ENCODE data around the gene LYSET. TPM values are rescaled to one million over a fixed set of nuclear protein-coding genes. Genes with fewer than 3 reads are reported as not detected.
"Not testable (repeated sequence)": the region's sequence is repeated elsewhere in the genome, so short reads cannot be mapped to it uniquely, and the experiment has no call there.

The LYSET gene
- total RNA-seq, 2 experiments from 2014 or later, result 7.4 to 8.3 TPM

DNA sequence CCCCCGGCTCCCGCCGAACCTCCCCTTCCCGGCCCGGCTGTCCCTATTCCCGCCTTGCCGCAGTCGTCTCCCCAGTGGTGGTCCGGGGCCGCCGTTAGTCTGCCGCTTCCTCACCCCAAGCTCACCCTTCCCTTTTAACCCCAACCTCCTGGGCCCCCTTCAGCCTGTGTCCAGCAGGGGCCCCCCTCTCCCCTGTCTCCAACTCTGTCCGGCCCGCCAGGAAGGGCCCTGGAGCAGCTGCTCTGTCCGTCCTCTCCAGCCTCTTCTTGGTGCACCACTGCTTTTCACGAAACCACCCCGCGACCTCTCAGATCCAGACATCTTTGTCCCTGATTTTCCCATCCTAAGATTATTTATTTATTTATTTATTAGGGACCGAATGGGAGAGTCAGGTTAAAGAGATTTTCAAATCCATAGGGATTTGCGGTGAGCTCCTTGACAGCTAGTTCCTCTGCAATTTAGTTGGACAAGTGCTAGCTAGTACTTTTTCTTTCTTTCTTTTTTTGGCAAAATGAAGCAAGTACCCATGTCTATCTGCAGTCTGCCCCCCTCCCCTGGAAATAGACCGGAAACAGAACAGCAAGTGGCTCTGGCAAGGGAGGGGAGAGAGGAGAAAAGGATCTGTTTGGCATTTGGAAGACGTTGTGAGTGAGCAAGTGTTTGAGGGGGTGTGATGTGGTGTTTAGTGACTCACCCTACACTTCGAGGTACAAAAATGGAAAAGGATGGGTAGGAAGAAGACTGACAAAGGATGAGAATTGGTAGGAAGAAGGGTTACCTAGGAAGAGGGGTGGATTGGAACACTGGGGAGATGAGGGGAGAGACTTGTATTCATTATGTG lies 22.6 kb downstream of the LYSET start:
- POLR2A ChIA-PET, result interaction anchor here (0.5 to 5.0 kb wide), 9 partner anchors 9 to 763 kb away, joined by 3 to 136 read pairs (median 6); partner anchors contain the start of genes LYSET and MOAP1
- Mint-ChIP-seq H3K4me3 (peak overlapping the region; percentile 78), H3K4me1 (peaks cover 48% of the 10 kb centered on the region), H3K27ac (peak overlapping the region; percentile 90), H3K9me3 (no peaks in the 10 kb centered on the region), H3K36me3 (ENCODE audit: low read depth) (peaks cover 34% of the 10 kb centered on the region), H3K27me3 (no peaks in the 10 kb centered on the region)
- CTCF ChIA-PET, result interaction anchor here (1.2 to 4.6 kb wide), 6 partner anchors 12 to 95 kb away, joined by 3 to 47 read pairs (median 9); partner anchors contain the start of genes LYSET and MOAP1
- peak; percentile 32 for DNase-seq

DNA sequence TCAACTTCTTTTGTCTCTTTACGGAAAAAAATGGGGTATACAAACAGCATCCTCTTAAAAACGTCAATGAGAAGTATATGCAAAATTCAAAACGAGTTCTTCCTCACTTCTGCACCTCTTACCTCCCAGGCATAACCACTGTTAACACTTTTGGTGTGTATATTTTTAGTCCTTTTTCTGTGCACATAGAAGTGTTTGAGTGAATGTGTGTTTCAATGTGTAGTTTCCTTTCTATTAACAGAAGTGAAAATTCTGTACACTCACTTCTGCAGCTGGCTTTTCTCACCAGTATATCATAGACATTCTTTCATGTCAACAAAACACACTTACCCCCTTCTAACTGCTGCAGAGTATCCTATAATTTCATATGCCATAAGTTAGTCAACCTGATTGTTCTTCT lies 27.3 kb downstream of the LYSET start:
- Mint-ChIP-seq H3K27ac (no peak overlapping the region), H3K36me3 (ENCODE audit: low read depth) (peaks cover 40% of the 10 kb centered on the region), H3K4me1 (peaks cover 25% of the 10 kb centered on the region), H3K9me3 (no peaks in the 10 kb centered on the region), H3K4me3 (no peak overlapping the region), H3K27me3 (no peaks in the 10 kb centered on the region)
- DNase-seq, result no peak
- POLR2A ChIA-PET, result no interaction called here
- CTCF ChIA-PET, result no interaction called here

DNA sequence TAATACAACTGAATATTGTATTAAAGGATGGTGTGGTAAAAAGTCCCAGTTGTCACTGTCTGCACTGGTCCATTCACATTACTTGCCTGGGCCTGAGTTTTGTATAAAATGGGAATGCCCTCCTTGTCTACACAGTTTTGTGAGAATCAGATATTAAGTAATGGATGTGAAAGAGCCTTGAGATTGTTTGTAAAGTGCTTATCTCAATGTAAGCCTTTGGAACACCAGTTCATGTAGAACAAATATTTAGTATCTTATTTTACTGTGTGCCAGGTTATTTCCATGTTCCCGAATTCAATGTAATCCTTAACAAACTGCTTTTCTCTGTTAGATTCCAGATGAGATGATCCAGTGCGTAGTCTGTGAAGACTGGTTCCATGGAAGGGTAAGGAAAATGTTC lies 29.5 kb downstream of the LYSET start:
- ChIA-PET CTCF (no interaction called here), POLR2A (no interaction called here)
- Mint-ChIP-seq H3K9me3 (no peaks in the 10 kb centered on the region), H3K36me3 (ENCODE audit: low read depth) (peaks cover 46% of the 10 kb centered on the region), H3K4me3 (no peak overlapping the region), H3K27ac (no peak overlapping the region), H3K4me1 (peaks cover 8% of the 10 kb centered on the region), H3K27me3 (no peaks in the 10 kb centered on the region)
- DNase-seq, result no peak

DNA sequence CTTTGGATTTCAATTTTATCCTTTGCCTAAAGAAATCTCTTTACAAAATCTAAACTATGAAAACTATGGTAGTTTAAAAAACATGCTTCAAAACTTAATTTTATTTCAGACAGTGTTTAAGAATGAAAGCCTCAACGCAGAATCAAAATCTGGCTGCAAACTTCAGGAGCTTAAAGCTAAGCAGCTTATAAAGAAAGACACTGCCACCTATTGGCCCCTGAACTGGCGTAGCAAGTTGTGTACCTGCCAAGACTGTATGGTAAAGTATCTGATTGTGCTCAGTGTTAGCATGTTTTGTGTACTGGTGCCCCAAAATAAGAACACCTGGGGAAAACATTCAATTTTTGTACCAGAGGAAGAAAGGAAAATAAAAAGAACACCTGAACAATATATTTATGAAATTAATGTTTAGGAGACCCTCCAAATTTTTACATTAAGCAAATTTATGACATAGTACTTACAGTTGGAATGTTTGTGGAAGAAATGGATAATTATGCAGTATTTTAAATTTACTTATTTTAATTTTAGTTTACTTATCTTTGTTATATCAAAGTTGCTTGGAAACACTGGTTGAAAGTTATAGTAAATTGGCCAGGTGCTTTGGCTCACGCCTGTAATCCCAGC lies 34.1 kb downstream of the LYSET start:
- peak; percentile 52 for DNase-seq
- peaks cover 52% of the 10 kb centered on the region for H3K36me3 Mint-ChIP-seq (ENCODE audit: low read depth)
- CTCF ChIA-PET, result interaction anchor here (1.0 to 1.6 kb wide), 7 partner anchors 12 to 106 kb away, joined by 3 to 17 read pairs (median 4); partner anchors contain the start of genes GON7, LYSET, MOAP1 and UBR7
- no peaks in the 10 kb centered on the region for H3K27me3 Mint-ChIP-seq
- no peaks in the 10 kb centered on the region for H3K4me1 Mint-ChIP-seq
- no peaks in the 10 kb centered on the region for H3K9me3 Mint-ChIP-seq
- POLR2A ChIA-PET, result interaction anchor here (1.0 kb wide), 1 partner anchor 34 kb away, joined by 3 read pairs; the partner anchor contains the start of genes LYSET and MOAP1
- no peak overlapping the region for H3K27ac Mint-ChIP-seq
- H3K4me3 Mint-ChIP-seq, result no peak overlapping the region

DNA sequence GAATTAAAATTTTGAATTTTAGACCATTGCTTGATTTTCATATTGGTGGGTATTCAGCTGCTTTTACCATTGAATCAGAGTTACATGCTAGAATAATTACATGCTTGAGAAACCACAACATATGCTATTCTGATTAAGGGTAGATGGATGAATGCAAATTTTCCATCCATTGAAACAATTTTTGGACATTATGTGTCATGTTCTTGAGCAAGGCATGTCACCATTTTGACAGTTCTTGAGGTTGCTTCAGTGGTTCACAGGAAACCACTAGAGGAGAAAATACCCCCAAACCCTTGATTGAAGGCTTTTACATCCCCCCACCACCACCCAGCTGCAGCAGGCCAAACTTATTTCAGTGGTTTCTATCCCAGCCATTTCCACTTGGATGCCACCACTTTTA lies 35.4 kb downstream of the LYSET start:
- ChIA-PET CTCF (no interaction called here), POLR2A (interaction anchor here (0.7 kb wide), 1 partner anchor 15 kb away, joined by 4 read pairs; no protein-coding TSS in a partner anchor)
- H3K36me3 Mint-ChIP-seq (ENCODE audit: low read depth), result peaks cover 55% of the 10 kb centered on the region
- H3K4me3 Mint-ChIP-seq, result no peak overlapping the region
- DNase-seq, result no peak
- H3K4me1 Mint-ChIP-seq, result no peaks in the 10 kb centered on the region
- no peak overlapping the region for H3K27ac Mint-ChIP-seq
- H3K9me3 Mint-ChIP-seq, result no peaks in the 10 kb centered on the region
- H3K27me3 Mint-ChIP-seq, result no peaks in the 10 kb centered on the region

DNA sequence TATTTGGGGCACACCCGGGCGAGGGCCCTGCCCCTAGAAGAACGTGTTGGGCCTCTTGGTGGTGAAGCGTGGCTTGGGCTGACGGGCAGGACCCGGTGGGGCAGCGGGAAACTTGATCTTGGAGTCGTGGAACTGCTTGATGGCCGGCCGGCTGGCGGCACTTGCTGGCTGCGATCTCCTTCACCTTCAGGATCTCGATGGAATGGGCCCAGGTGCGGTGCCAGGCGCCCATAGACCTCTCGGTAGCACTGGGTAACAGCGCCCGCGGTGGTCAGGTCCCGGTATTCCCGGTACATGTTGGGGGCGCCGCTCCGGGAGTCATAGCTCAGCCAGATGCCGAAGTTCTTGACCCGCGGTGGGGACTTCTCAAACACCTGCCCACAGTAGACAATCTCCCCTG lies 38.4 kb downstream of the LYSET start:
- CTCF ChIA-PET, result no interaction called here
- no peaks in the 10 kb centered on the region for H3K27me3 Mint-ChIP-seq

DNA sequence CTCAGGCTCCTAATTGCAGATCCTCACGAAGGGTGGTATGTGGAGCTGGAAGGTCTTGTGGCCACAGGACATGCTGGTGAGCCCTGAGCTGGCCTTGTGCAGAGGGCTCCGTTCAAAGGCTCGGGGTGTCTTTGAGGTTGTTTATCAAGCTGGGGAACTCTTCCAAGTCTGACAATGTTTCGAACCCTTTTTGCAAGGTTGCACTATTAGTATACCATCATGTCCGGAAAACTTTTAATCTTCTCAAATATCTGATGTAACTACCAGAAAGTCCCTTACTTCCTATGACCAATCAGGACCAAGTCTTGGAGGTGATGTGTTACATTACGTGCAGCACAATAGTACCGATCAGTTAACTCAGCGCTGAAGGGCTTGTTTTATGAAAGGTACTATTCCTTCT lies 43.4 kb downstream of the LYSET start:
- CTCF ChIA-PET, result no interaction called here
- no peak overlapping the region for H3K4me3 Mint-ChIP-seq
- peaks cover 36% of the 10 kb centered on the region for H3K36me3 Mint-ChIP-seq (ENCODE audit: low read depth)
- no peak overlapping the region for H3K27ac Mint-ChIP-seq
- peaks cover 17% of the 10 kb centered on the region for H3K27me3 Mint-ChIP-seq
- no peaks in the 10 kb centered on the region for H3K9me3 Mint-ChIP-seq
- POLR2A ChIA-PET, result no interaction called here
- H3K4me1 Mint-ChIP-seq, result peaks cover 11% of the 10 kb centered on the region
- DNase-seq, result no peak

More for the DNA sequence above, 38.4 kb downstream of the LYSET start:
- Mint-ChIP-seq H3K27ac (no peak overlapping the region), H3K4me3 (no peak overlapping the region), H3K36me3 (ENCODE audit: low read depth) (peaks cover 59% of the 10 kb centered on the region), H3K4me1 (no peaks in the 10 kb centered on the region), H3K9me3 (no peaks in the 10 kb centered on the region)
- DNase-seq, result no peak
- POLR2A ChIA-PET, result no interaction called here

DNA sequence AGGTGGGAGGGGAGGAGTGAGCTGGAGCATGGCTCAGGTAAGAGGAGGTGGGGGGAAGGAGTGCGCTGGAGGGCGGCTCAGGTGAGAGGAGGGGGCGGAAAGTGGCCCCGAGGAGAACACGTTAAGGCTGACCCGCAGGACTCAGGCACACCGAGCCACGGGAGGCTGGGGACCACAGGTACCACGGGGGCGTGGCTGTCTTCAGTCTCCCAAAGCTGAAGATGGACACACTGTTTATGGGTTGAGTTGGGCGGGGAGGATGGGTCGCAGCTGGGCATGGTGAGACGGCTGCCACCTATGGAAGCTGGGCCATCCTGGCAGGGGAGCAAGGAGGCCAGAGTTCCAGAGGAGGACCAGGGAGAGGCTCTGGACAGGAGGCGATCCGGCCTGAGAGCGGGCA lies 45.4 kb downstream of the LYSET start:
- Mint-ChIP-seq H3K4me3 (peak overlapping the region; percentile 25), H3K36me3 (ENCODE audit: low read depth) (peaks cover 27% of the 10 kb centered on the region), H3K27ac (no peak overlapping the region), H3K9me3 (no peaks in the 10 kb centered on the region), H3K4me1 (peaks cover 11% of the 10 kb centered on the region), H3K27me3 (peaks cover 26% of the 10 kb centered on the region)
- POLR2A ChIA-PET, result interaction anchor here (1.1 kb wide), 1 partner anchor 24 kb away, joined by 4 read pairs; the partner anchor contains the start of genes GON7 and UBR7
- CTCF ChIA-PET, result no interaction called here
- DNase-seq, result no peak

DNA sequence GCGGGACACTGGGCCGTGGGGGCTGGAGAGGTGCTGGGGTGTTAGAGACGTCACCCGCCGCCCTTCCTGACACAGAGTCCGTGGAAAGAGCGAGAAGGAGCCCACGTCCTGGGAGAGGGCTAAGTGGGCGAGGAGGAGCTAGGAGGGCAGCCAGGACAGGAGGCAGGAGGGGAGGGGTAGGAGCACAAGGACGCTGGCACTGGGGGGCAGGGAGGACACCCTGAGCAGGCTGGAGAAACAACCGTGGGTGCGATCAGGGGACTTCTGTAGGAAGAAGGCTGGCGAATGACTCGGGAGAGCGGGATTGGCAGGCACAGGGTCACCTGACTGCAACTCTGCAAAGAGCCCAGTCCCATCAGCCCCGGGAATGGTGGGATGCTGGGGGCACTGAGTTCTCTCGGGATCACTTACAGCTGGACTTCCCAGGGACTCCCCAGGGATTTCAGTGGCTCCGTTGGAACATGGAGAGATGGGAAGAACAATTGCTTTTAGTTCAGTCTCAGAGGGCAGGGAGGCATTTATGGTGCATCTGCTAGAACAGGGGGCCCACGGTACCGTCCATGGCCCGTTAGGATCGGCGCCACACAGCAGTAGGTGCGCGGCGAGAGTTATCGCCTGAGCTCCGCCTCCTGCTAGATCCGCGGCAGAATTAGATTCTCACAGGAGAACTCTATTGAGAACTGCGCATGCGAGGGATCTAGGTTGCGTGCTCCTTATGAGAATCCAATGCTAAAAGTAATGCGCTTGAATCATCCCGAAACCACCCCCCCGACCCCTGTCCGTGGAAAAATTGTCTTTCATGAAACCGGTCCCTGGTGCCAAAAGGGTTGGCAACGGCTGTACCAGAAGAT lies 46.2 kb downstream of the LYSET start:
- ChIA-PET CTCF (no interaction called here), POLR2A (no interaction called here)
- no peak for DNase-seq

DNA sequence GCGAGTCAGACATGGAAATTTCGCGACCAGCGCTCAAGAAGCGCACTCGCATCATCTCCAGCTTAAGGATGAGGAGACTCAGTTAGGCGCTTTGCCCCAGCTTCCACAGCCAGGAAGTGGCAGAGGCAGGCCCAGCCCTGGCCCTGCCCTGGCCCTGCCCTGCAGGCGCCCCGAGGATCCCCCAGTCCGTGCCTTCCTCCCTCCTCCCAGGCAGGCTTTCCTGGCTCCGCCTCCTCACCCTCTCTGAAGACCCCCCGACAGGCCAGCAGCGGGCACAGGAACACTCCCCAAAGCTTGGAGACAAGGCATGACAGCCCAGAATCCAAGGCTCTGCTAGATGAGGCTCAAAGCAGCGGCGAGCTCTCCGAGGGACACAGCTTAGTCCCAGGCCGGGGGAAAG lies 47.0 kb downstream of the LYSET start:
- H3K27ac Mint-ChIP-seq, result no peak overlapping the region
- peaks cover 11% of the 10 kb centered on the region for H3K4me1 Mint-ChIP-seq
- H3K9me3 Mint-ChIP-seq, result no peaks in the 10 kb centered on the region
- CTCF ChIA-PET, result no interaction called here
- H3K4me3 Mint-ChIP-seq, result no peak overlapping the region
- peaks cover 26% of the 10 kb centered on the region for H3K27me3 Mint-ChIP-seq
- peaks cover 14% of the 10 kb centered on the region for H3K36me3 Mint-ChIP-seq (ENCODE audit: low read depth)
- POLR2A ChIA-PET, result interaction anchor here (0.6 to 0.7 kb wide), 2 partner anchors 17 to 438 kb away, joined by 3 read pairs; partner anchors contain the start of gene GOLGA5
- DNase-seq, result no peak

More for the DNA sequence above, 46.2 kb downstream of the LYSET start:
- H3K36me3 Mint-ChIP-seq (ENCODE audit: low read depth), result peaks cover 19% of the 10 kb centered on the region
- H3K27ac Mint-ChIP-seq, result no peak overlapping the region
- peaks cover 11% of the 10 kb centered on the region for H3K4me1 Mint-ChIP-seq
- H3K27me3 Mint-ChIP-seq, result peaks cover 26% of the 10 kb centered on the region
- H3K4me3 Mint-ChIP-seq, result peak overlapping the region; percentile 33
- no peaks in the 10 kb centered on the region for H3K9me3 Mint-ChIP-seq

DNA sequence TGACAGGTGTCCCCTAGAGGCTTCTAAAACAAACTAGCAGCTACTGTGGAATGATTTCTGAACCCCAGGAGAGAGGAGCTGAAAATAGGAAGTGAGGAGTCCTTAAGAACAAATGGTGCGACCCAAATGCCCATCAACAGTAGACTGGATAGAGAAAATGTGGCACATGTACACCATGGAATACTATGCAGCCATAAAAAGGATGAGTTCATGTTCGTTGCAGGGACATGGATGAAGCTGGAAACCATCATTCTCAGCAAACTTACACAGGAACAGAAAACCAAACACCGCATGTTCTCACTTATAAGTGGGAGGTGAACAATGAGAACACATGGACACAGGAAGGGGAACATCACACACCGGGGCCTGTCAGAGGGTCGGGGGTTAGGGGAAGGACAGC lies 48.0 kb downstream of the LYSET start:
- ChIA-PET POLR2A (interaction anchor here (1.4 kb wide), 1 partner anchor 48 kb away, joined by 3 read pairs; the partner anchor contains the start of genes LYSET and MOAP1), CTCF (interaction anchor here (0.6 kb wide), 1 partner anchor 8 kb away, joined by 3 read pairs; no protein-coding TSS in a partner anchor)
- Mint-ChIP-seq H3K27me3 (peaks cover 26% of the 10 kb centered on the region), H3K4me1 (peaks cover 11% of the 10 kb centered on the region)
- not testable (repeated sequence) for H3K4me3 Mint-ChIP-seq; H3K27ac Mint-ChIP-seq; DNase-seq; H3K9me3 Mint-ChIP-seq; H3K36me3 Mint-ChIP-seq (ENCODE audit: low read depth)

DNA sequence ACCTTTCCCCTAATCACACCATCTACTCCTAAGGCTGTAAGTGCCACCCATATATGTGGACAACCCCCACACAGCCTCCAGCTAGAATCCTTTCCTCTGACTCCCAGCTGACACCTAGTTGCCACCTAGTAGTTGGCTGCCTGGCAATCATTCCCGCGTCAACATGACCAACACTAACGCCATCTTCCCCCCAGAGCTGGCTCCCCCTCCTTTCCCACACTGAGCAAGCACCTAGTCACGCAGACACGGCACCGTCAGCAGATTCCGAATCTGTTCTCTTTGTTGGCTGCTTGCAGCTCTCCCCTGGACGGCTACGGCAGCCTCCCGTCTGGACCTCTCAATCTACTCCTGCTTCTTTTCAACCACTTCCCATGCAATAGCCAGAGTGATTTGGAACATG lies 49.7 kb downstream of the LYSET start:
- Mint-ChIP-seq H3K9me3 (no peaks in the 10 kb centered on the region), H3K4me1 (peaks cover 11% of the 10 kb centered on the region), H3K27ac (no peak overlapping the region), H3K4me3 (no peak overlapping the region), H3K36me3 (ENCODE audit: low read depth) (no peaks in the 10 kb centered on the region), H3K27me3 (peaks cover 26% of the 10 kb centered on the region)
- CTCF ChIA-PET, result no interaction called here
- DNase-seq, result no peak
- POLR2A ChIA-PET, result no interaction called here

Data from activated CD4-positive, alpha-beta memory T cell treated with anti-CD3 and anti-CD28 coated beads, Interleukin-2, amount 10 ng/mL, durations not matched to agents 7 days and 5 days (primary cell).